Keratinocyte (primary cell): ENCODE results near the gene PHOX2B. TPM values are rescaled to one million over a fixed set of nuclear protein-coding genes. Genes with fewer than 3 reads are reported as not detected.
A peak's percentile ranks its signal among the peaks of the same experiment; 100 is the strongest.

Experiments
- DNase-seq: peaks from one replicate; pipeline ENCODE4 v3.0.0-alpha.2; 2011; ENCODE audit warnings: low read depth, missing footprints, low spot score
- FAIRE-seq: peaks from 2 replicates; lab custom pipeline; 2011; peaks lifted over from hg19 to GRCh38; lab: Jason Lieb, UNC
- H2AFZ ChIP-seq: 2 replicates; pipeline ENCODE4 v1.6.0; 2012; ENCODE audit warnings: low read length, control low read depth, inconsistent platforms; ENCODE audit not compliant: control insufficient read depth
- H3K27ac ChIP-seq: 2 replicates; pipeline ENCODE4 v1.5.1; 2011; ENCODE audit warnings: low read length; ENCODE audit not compliant: control insufficient read depth, insufficient read depth
- H3K27me3 ChIP-seq: 3 replicates; pipeline ENCODE4 v1.6.0; 2011; ENCODE audit warnings: low read length; ENCODE audit not compliant: control insufficient read depth, insufficient read depth; ENCODE audit errors: extremely low read depth
- H3K36me3 ChIP-seq, 2 experiments: 2 replicates in 1 of 2; 3 replicates in 1 of 2; pipeline ENCODE4 v1.5.1; 2011; ENCODE audit warnings: low read length in 2 of 2, mild to moderate bottlenecking in 1 of 2; ENCODE audit not compliant: control insufficient read depth in 2 of 2, insufficient read depth in 2 of 2; ENCODE audit errors: extremely low read depth in 1 of 2
- H3K4me1 ChIP-seq: 3 replicates; pipeline ENCODE4 v1.5.1; 2011; ENCODE audit warnings: low read length; ENCODE audit not compliant: control insufficient read depth, insufficient read depth; ENCODE audit errors: extremely low read depth
- H3K4me2 ChIP-seq: 3 replicates; pipeline ENCODE4 v1.6.0; 2011; ENCODE audit warnings: low read depth, low read length; ENCODE audit not compliant: control insufficient read depth, insufficient read depth; ENCODE audit errors: extremely low read depth
- H3K4me3 ChIP-seq, 3 experiments: fragments of 200-600 bp in 1 of 3; sonication (generic) in 1 of 3; 2 replicates in 2 of 3; 3 replicates in 1 of 3; pipeline ENCODE4 v1.5.1; 2011 to 2016; ENCODE audit warnings: low read length in 3 of 3, mild to moderate bottlenecking in 3 of 3, control low read depth in 2 of 3, inconsistent platforms in 1 of 3, low read depth in 1 of 3, mixed read lengths in 1 of 3, mixed run types in 1 of 3, moderate library complexity in 1 of 3; ENCODE audit not compliant: control insufficient read depth in 2 of 3, insufficient read depth in 2 of 3; ENCODE audit errors: extremely low read depth in 1 of 3
- H3K79me2 ChIP-seq: 2 replicates; pipeline ENCODE4 v1.6.0; 2012; ENCODE audit warnings: low read length; ENCODE audit not compliant: control insufficient read depth, insufficient read depth
- H3K9ac ChIP-seq: 3 replicates; pipeline ENCODE4 v1.6.0; 2011; ENCODE audit warnings: low read length; ENCODE audit not compliant: control insufficient read depth, insufficient read depth; ENCODE audit errors: extremely low read depth
- H3K9me1 ChIP-seq: 3 replicates; pipeline ENCODE4 v1.6.0; 2011; ENCODE audit warnings: low read length; ENCODE audit not compliant: control insufficient read depth, insufficient read depth; ENCODE audit errors: extremely low read depth
- H3K9me3 ChIP-seq: 2 replicates; pipeline ENCODE4 v1.5.1; 2012; ENCODE audit warnings: low read depth, low read length; ENCODE audit not compliant: control insufficient read depth
- H4K20me1 ChIP-seq: 3 replicates; pipeline ENCODE4 v1.6.0; 2011; ENCODE audit warnings: low read length; ENCODE audit not compliant: control insufficient read depth, insufficient read depth; ENCODE audit errors: extremely low read depth
- EZH2 ChIP-seq: IDR thresholded peaks from one replicate; pipeline ENCODE4 v1.6.1; 2012; ENCODE audit warnings: inconsistent platforms, mild to moderate bottlenecking, low read length, moderate library complexity
- dilution Hi-C: fragments of 300-500 bp; cut with MboI; formaldehyde crosslinking; loops from one replicate; pipeline ENCODE4 v1.7.0; 2020; ENCODE audit warnings: low sequenced_read_pairs; ENCODE audit not compliant: extremely low pct_ligation_motif_present
- polyA plus RNA-seq, 5 experiments: library from polyadenylated mRNA; depleted of rRNA in 3 of 5; stranded (reverse) in 3 of 5; stranded (forward) in 1 of 5; unstranded in 1 of 5; fragments of >200 nt; gene quantifications; 1 replicate in 1 of 5; 2 replicates in 3 of 5; 3 replicates in 1 of 5; pipeline versions ENCODE4 v1.2.1 to v1.2.3, GENCODE V29; 2011 to 2012; ENCODE audit warnings: missing spikeins in 2 of 5, low read depth in 1 of 5, low replicate concordance in 1 of 5
- TF ChIP-seq, protein P1 (sequence below), 3 experiments: IDR thresholded peaks in 1 of 3; conservative IDR thresholded peaks in 1 of 3; optimal IDR thresholded peaks in 1 of 3; 2 replicates in 2 of 3; 3 replicates in 1 of 3; pipeline versions ENCODE3 to v1.5.1; 2011; ENCODE audit warnings: low read length in 3 of 3, mild to moderate bottlenecking in 3 of 3, moderate library complexity in 2 of 3, control low read depth in 1 of 3, inconsistent platforms in 1 of 3; ENCODE audit not compliant: insufficient read depth in 2 of 3; ENCODE audit errors: extremely low read depth in 1 of 3

Gene PHOX2B
- polyA plus RNA-seq, 1 donor (not counting 4 experiments of a cell fraction or from before 2014, with no cell fraction given) = not detected

DNA sequence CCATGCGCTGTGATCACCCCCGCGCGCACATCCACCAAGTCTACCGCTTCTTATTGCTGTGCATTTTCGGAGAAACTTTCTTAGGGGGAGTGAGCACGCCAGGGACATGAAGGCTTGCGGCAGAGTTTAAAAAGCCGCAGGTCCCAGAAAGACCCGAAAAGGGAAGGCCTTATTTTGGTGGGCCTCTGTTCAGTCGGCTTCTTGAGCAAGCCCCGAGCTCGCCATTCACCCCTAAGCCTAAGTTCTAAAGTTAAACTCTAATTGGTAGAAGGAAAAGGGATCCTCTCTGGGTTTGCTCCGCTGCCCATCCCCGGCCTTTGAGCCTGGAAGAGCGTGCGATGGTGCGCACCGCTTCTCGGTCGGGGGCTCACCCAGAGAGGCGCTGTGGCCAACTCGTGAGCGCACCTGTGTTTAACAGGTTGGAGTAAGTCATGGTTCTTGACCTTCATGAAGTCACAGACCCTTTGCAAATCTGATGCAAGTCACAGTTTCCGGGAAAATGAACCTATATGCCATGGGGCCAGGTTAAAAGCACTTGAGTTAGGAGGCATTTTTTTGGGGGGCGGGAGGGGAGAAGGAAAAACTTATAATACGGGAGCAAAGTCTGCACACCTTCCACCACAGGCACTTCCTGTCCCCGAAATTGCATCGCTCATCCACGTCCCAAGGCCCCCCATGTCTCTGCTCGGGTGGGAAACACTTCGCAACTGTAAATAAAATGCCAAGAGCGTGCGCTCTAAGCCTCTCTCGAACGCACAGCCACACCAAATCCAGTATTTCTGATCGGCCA, 1.9 kb downstream of the PHOX2B start:
- H3K4me2 ChIP-seq = no peak overlapping the region
- dilution Hi-C loops = no loop called here

DNA sequence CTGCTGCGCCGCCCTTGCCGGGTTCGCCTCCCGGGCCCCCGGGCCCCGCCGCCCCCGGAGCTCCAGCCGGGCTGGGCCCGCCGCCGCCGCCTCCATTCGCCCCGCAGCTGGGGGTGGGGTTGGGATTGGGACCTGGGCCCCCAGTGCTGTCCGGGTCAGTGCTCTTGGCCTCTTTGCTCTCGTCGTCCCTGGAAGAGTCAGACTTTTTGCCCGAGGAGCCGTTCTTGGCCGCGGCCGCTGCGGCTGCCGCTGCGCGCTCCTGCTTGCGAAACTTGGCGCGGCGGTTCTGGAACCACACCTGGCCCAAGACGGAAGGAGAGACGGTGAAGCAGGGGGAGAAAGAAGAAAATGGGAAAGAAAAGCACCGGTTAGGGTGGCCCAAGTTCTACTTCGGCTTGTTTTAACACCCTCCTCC, 2.5 kb downstream of the PHOX2B start:
- Histone ChIP-seq H3K9me1 (no peaks in the 10 kb centered on the region), H3K27ac (no peak overlapping the region), H3K4me3 (no peak overlapping the region), H3K9ac (no peak overlapping the region), H3K36me3 (no peaks in the 10 kb centered on the region), H4K20me1 (peaks cover 3% of the 10 kb centered on the region), H3K27me3 (peaks cover 87% of the 10 kb centered on the region), H3K79me2 (no peaks in the 10 kb centered on the region), H3K4me1 (no peaks in the 10 kb centered on the region), H2AFZ (no peak overlapping the region), H3K4me2 (no peak overlapping the region), H3K9me3 (no peaks in the 10 kb centered on the region)
- dilution Hi-C loops = no loop called here
- TF ChIP-seq, protein P1, sequence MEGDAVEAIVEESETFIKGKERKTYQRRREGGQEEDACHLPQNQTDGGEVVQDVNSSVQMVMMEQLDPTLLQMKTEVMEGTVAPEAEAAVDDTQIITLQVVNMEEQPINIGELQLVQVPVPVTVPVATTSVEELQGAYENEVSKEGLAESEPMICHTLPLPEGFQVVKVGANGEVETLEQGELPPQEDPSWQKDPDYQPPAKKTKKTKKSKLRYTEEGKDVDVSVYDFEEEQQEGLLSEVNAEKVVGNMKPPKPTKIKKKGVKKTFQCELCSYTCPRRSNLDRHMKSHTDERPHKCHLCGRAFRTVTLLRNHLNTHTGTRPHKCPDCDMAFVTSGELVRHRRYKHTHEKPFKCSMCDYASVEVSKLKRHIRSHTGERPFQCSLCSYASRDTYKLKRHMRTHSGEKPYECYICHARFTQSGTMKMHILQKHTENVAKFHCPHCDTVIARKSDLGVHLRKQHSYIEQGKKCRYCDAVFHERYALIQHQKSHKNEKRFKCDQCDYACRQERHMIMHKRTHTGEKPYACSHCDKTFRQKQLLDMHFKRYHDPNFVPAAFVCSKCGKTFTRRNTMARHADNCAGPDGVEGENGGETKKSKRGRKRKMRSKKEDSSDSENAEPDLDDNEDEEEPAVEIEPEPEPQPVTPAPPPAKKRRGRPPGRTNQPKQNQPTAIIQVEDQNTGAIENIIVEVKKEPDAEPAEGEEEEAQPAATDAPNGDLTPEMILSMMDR (optimal IDR thresholded peaks at IDR 0.05 in 1 of 3, IDR thresholded peaks at IDR 0.05 in 1 of 3, conservative IDR thresholded peaks at IDR 0.05 in 1 of 3; ENCODE audit: extremely low read depth in 1 of 3, insufficient read depth in 2 of 3, low read length in 3 of 3) = no peak
- no peak for TF ChIP-seq EZH2
- FAIRE-seq (no peak), DNase-seq (no peak)

More for the DNA sequence above, 1.9 kb downstream of the PHOX2B start:
- Histone ChIP-seq H3K27me3 (peaks cover 93% of the 10 kb centered on the region), H3K9ac (no peak overlapping the region), H3K4me3 (no peak overlapping the region), H3K36me3 (no peaks in the 10 kb centered on the region), H2AFZ (no peak overlapping the region), H3K9me1 (no peaks in the 10 kb centered on the region), H3K27ac (no peak overlapping the region), H4K20me1 (peaks cover 3% of the 10 kb centered on the region), H3K79me2 (no peaks in the 10 kb centered on the region), H3K4me1 (no peaks in the 10 kb centered on the region), H3K9me3 (no peaks in the 10 kb centered on the region)
- DNase-seq = no peak
- peak; percentile 99 for TF ChIP-seq EZH2
- TF ChIP-seq, protein P1 (optimal IDR thresholded peaks at IDR 0.05 in 1 of 3, IDR thresholded peaks at IDR 0.05 in 1 of 3, conservative IDR thresholded peaks at IDR 0.05 in 1 of 3; ENCODE audit: extremely low read depth in 1 of 3, insufficient read depth in 2 of 3, low read length in 3 of 3) = no peak
- no peak for FAIRE-seq
